GM12878 (cell line): ENCODE results near the gene PPM1J. TPM values are rescaled to one million over a fixed set of nuclear protein-coding genes. Genes with fewer than 3 reads are reported as not detected.

Experiments
- ATAC-seq: fragments of 200-7000 bp; cut with Tn5 transposase; 3 replicates; pipeline ENCODE4 v1.9.1; 2020; ENCODE audit warnings: mild to moderate bottlenecking, moderate library complexity
- BruUV-seq: library from RNA; stranded (reverse); fragments of 400-500 nt; replicated peaks from 2 replicates; lab custom pipeline; 2021; lab: Mats Ljungman, UMichigan
- CTCF ChIA-PET: fragments of 300-600 bp; sonication (Branson Sonifier 250); formaldehyde crosslinking; extraction: SDS; loops from one replicate; lab custom pipeline; 2021; ENCODE audit warnings: inconsistent platforms; lab: Yijun Ruan, JAX
- POLR2A ChIA-PET: fragments of 350-600 bp; formaldehyde crosslinking; extraction: SDS; loops from one replicate; lab custom pipeline; 2021; ENCODE audit warnings: inconsistent platforms; lab: Charles Lee
- RAD21 ChIA-PET: fragments of 300-600 bp; sonication (Branson Sonifier 250); formaldehyde crosslinking; loops from one replicate; lab custom pipeline; 2023; ENCODE audit warnings: antibody characterized with exemption; ENCODE audit not compliant: unreplicated experiment; lab: Charles Lee
- SMC1A ChIA-PET: fragments of 300-600 bp; sonication (Branson Sonifier 250); formaldehyde crosslinking; loops from one replicate; lab custom pipeline; 2023; ENCODE audit not compliant: unreplicated experiment, uncharacterized antibody; lab: Charles Lee
- DNase-seq: peaks from one replicate; pipeline ENCODE4 v3.0.0-alpha.2; 2011; ENCODE audit warnings: low read depth, low spot score
- FAIRE-seq: peaks from 3 replicates; lab custom pipeline; 2011; peaks lifted over from hg19 to GRCh38; lab: Jason Lieb, UNC
- H2AFZ ChIP-seq: 2 replicates; pipeline ENCODE4 v1.6.0; 2011; ENCODE audit warnings: low read depth, low read length, control low read depth; ENCODE audit not compliant: control insufficient read depth
- H3K27ac ChIP-seq: 2 replicates; pipeline ENCODE4 v1.5.1; 2011; ENCODE audit warnings: control low read depth; ENCODE audit not compliant: control insufficient read depth, insufficient read depth
- H3K27me3 ChIP-seq, 2 experiments: replicated peaks in 1 of 2; 2 replicates each; pipeline versions ENCODE4 v1.6.0 to v1.6.1; 2011; ENCODE audit warnings: low read length in 1 of 2; ENCODE audit not compliant: control insufficient read depth in 2 of 2, insufficient read depth in 2 of 2
- H3K36me3 ChIP-seq, 2 experiments: 2 replicates each; pipeline ENCODE4 v1.5.1; 2011; ENCODE audit warnings: low read length in 1 of 2; ENCODE audit not compliant: control insufficient read depth in 2 of 2, insufficient read depth in 2 of 2
- H3K4me1 ChIP-seq: 2 replicates; pipeline ENCODE4 v1.6.1; 2011; ENCODE audit warnings: mild to moderate bottlenecking, low read length, moderate library complexity, mixed read lengths; ENCODE audit not compliant: control insufficient read depth, insufficient read depth
- H3K4me2 ChIP-seq: 2 replicates; pipeline ENCODE4 v1.6.0; 2011; ENCODE audit warnings: control low read depth; ENCODE audit not compliant: control insufficient read depth, insufficient read depth
- H3K4me3 ChIP-seq: fragments of 200-600 bp; sonication (generic); 2 replicates; pipeline ENCODE4 v1.5.1; 2016
- H3K79me2 ChIP-seq: 2 replicates; pipeline ENCODE4 v1.6.0; 2011; ENCODE audit warnings: low read length; ENCODE audit not compliant: control insufficient read depth, insufficient read depth
- H3K9ac ChIP-seq: 2 replicates; pipeline ENCODE4 v1.8.0; 2011; ENCODE audit warnings: low read length, control low read depth, mixed read lengths; ENCODE audit not compliant: control insufficient read depth, insufficient read depth
- H3K9me3 ChIP-seq: replicated peaks from 3 replicates; pipeline ENCODE4 v1.5.1; 2011; ENCODE audit warnings: mild to moderate bottlenecking, low read length; ENCODE audit not compliant: control insufficient read depth, insufficient read depth
- H4K20me1 ChIP-seq: 2 replicates; pipeline ENCODE4 v1.6.0; 2011; ENCODE audit not compliant: control insufficient read depth, insufficient read depth
- BHLHE40 ChIP-seq, 2 experiments: fragments of 450-650 bp in 1 of 2; IDR thresholded peaks; 2 replicates each; pipeline ENCODE4 v1.6.1; 2011 to 2017; ENCODE audit warnings: low read depth in 2 of 2, borderline replicate concordance in 1 of 2, improper control_type of control experiment in 1 of 2, low read length in 1 of 2, mild to moderate bottlenecking in 1 of 2
- CEBPB ChIP-seq, 2 experiments: fragments of 150-350 bp in 1 of 2; IDR thresholded peaks; 2 replicates each; pipeline ENCODE4 v1.6.1; 2012 to 2014; ENCODE audit warnings: low read depth in 2 of 2, low read length in 2 of 2, borderline replicate concordance in 1 of 2, inconsistent platforms in 1 of 2
- CREM ChIP-seq: IDR thresholded peaks from 2 replicates; pipeline ENCODE4 v1.6.1; 2014; ENCODE audit warnings: antibody characterized with exemption, low read depth
- DPF2 ChIP-seq: fragments of 450-650 bp; IDR thresholded peaks from 2 replicates; pipeline ENCODE4 v1.6.1; 2017; ENCODE audit warnings: mild to moderate bottlenecking
- PAX5 ChIP-seq: IDR thresholded peaks from 2 replicates; pipeline ENCODE4 v1.6.1; 2011; ENCODE audit warnings: low read depth, low read length, borderline replicate concordance
- RB1 ChIP-seq: fragments of 450-650 bp; formaldehyde crosslinking; IDR thresholded peaks from 2 replicates; pipeline ENCODE4 v1.6.1; 2017; ENCODE audit warnings: mild to moderate bottlenecking, borderline replicate concordance
- TBL1XR1 ChIP-seq: IDR thresholded peaks from 2 replicates; pipeline ENCODE4 v1.6.1; 2012; ENCODE audit warnings: low read depth, low read length, improper control_type of control experiment
- ZBTB40 ChIP-seq: fragments of 450-650 bp; IDR thresholded peaks from 2 replicates; pipeline ENCODE4 v1.6.1; 2016; ENCODE audit warnings: mild to moderate bottlenecking, moderate library complexity, borderline replicate concordance
- WGBS: methylation state at CpG from one replicate; pipeline ENCODE4 v1.1.6; 2016; ENCODE audit warnings: low lambda C conversion rate; ENCODE audit not compliant: insufficient replicate concordance, insufficient coverage; ENCODE audit errors: missing lambda C conversion rate; 5-methylcytosine and 5-hydroxymethylcytosine counted together
- in situ Hi-C: fragments of 300-500 bp; cut with MboI; formaldehyde crosslinking; loops from 9 replicates; pipeline ENCODE4 v1.14.3; 2018; ENCODE audit warnings: mixed read lengths
- intact Hi-C: fragments of 100-400 bp; cut with micrococcal nuclease; formaldehyde crosslinking; loops from one replicate; pipeline ENCODE4 v1.14.2; 2022; ENCODE audit not compliant: unreplicated experiment
- polyA plus RNA-seq, 11 experiments: library from polyadenylated mRNA; depleted of rRNA in 4 of 11; unstranded in 6 of 11; stranded (reverse) in 5 of 11; fragments of >200 nt; fragmentation: Nextera tagmentation in 4 of 11; fragmentation: Illumina TruSeq in 1 of 11; extraction: Ambion mirVana in 4 of 11; extraction: Trizol in 1 of 11; gene quantifications; 1 replicate in 1 of 11; 2 replicates in 10 of 11; pipeline versions ENCODE4 v1.2.1 to v1.2.3, GENCODE V29; 2011 to 2016; ENCODE audit warnings: inconsistent platforms in 2 of 11, missing spikeins in 2 of 11, low read depth in 1 of 11
- total RNA-seq, 4 experiments: library from RNA; depleted of rRNA in 3 of 4; stranded (reverse); fragments of >200 nt in 3 of 4; fragmentation: Illumina TruSeq in 1 of 4; extraction: Trizol in 1 of 4; gene quantifications; 2 replicates each; pipeline versions ENCODE4 v1.2.1 to v1.2.3, GENCODE V29; 2013 to 2021

Gene PPM1J
- total and polyA plus RNA-seq, 10 of the 15 experiments (the other 5 are each of a cell fraction or from before 2014, with no cell fraction given) = 0.07 to 1.8 (median 0.59) TPM; not detected in 1

- no peak overlapping the region for H3K4me2 ChIP-seq
- no peaks in the 10 kb centered on the region for H3K4me1 ChIP-seq
- no peaks in the 10 kb centered on the region for H3K79me2 ChIP-seq
- H3K27ac ChIP-seq = no peak overlapping the region
- TF ChIP-seq BHLHE40 (IDR thresholded peaks at IDR 0.05; ENCODE audit: borderline replicate concordance in 1 of 2, low read depth in 2 of 2, low read length in 1 of 2) (peak in 1 of 2 experiments; percentile 31; a peak in 1 of 4 replicates), CEBPB (IDR thresholded peaks at IDR 0.05; ENCODE audit: borderline replicate concordance in 1 of 2, low read depth in 2 of 2, low read length in 2 of 2) (no peak)
- SMC1A ChIA-PET = interaction anchor here (0.5 kb wide), 1 partner anchor 1897 kb away, joined by 3 read pairs; no protein-coding TSS in a partner anchor
- H4K20me1 ChIP-seq = no peaks in the 10 kb centered on the region
- CTCF ChIA-PET = interaction anchor here (0.6 to 10.8 kb wide), 4 partner anchors 80 to 331 kb away, joined by 3 to 428 read pairs (median 4); no protein-coding TSS in a partner anchor
- no peak overlapping the region for H3K4me3 ChIP-seq
- H2AFZ ChIP-seq = no peak overlapping the region
- ATAC-seq = no peak
- H3K9ac ChIP-seq = no peak overlapping the region
- no peaks in the 10 kb centered on the region for H3K36me3 ChIP-seq
- RAD21 ChIA-PET = interaction anchor here (8.6 kb wide), 1 partner anchor 80 kb away, joined by 192 read pairs; no protein-coding TSS in a partner anchor
- intact Hi-C loops = no loop called here
- BruUV-seq = no TSS peak
- POLR2A ChIA-PET = interaction anchor here (0.6 kb wide), 1 partner anchor 317 kb away, joined by 3 read pairs; no protein-coding TSS in a partner anchor
- H3K27me3 ChIP-seq = peaks cover 0 to 3% of the 10 kb centered on the region in 2 experiments; a peak in 2 of 4 replicates
- WGBS = 14% methylated on average over 26 of the region's 35 CpGs
- FAIRE-seq = no peak
- no peaks in the 10 kb centered on the region for H3K9me3 ChIP-seq
- in situ Hi-C loops = no loop called here
- DNase-seq = no peak
These were observed 7.7 kb upstream of the PPM1J start for GRCh38 chr1:112722601-112723510.

DNA sequence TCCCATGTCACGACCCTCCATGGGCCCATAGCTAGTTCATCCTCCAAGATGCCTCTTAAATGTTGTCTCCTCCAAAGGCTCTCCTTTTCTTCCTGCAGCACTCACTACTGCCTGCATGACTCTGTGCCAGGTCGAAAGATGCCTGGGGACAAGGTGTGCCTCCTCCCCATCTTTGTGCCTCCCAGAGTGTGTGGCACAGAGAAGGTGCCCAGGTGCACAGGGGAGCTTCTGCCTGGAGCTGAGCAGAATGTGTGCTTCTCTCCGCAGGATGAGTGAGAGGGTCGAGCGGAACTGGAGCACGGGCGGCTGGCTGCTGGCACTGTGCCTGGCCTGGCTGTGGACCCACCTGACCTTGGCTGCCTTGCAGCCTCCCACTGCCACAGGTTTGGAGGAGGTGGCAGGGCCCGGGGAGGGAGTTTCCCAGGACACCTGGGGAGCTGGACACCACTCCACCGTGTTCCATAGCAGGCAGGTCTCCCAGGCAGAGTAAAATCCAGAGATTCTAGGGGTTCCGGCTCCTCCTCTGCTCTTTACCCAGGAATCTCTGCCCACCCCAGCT lies 6.9 kb upstream of the PPM1J start:
- no peak overlapping the region for H2AFZ ChIP-seq
- DNase-seq (no peak), FAIRE-seq (no peak), ATAC-seq (no peak)
- H3K27me3 ChIP-seq = peaks cover 0 to 3% of the 10 kb centered on the region in 2 experiments; a peak in 2 of 4 replicates
- RAD21 ChIA-PET = interaction anchor here (8.6 kb wide), 1 partner anchor 81 kb away, joined by 192 read pairs; no protein-coding TSS in a partner anchor
- CTCF ChIA-PET = interaction anchor here (0.6 to 10.8 kb wide), 2 partner anchors 81 to 124 kb away, joined by 3 to 428 read pairs; no protein-coding TSS in a partner anchor
- no peaks in the 10 kb centered on the region for H3K9me3 ChIP-seq
- no peak overlapping the region for H3K4me2 ChIP-seq
- intact Hi-C loops (no loop called here), in situ Hi-C loops (no loop called here)
- no peaks in the 10 kb centered on the region for H3K4me1 ChIP-seq
- BruUV-seq = no TSS peak
- H3K4me3 ChIP-seq = no peak overlapping the region
- POLR2A ChIA-PET = no interaction called here
- H3K27ac ChIP-seq = no peak overlapping the region
- SMC1A ChIA-PET = interaction anchor here (8.7 kb wide), 1 partner anchor 81 kb away, joined by 178 read pairs; no protein-coding TSS in a partner anchor
- no peaks in the 10 kb centered on the region for H3K36me3 ChIP-seq
- 61% methylated on average over 10 of the region's 10 CpGs for WGBS
- H3K79me2 ChIP-seq = no peaks in the 10 kb centered on the region
- H3K9ac ChIP-seq = no peak overlapping the region
- no peaks in the 10 kb centered on the region for H4K20me1 ChIP-seq
- TF ChIP-seq PAX5 = no peak
- TF ChIP-seq ZBTB40 = no peak
- no peak for TF ChIP-seq RB1
- no peak for TF ChIP-seq TBL1XR1
- TF ChIP-seq DPF2 = no peak
- TF ChIP-seq CREM = no peak
